ENCODE results near the gene GPC6.

The GPC6 gene

DNA sequence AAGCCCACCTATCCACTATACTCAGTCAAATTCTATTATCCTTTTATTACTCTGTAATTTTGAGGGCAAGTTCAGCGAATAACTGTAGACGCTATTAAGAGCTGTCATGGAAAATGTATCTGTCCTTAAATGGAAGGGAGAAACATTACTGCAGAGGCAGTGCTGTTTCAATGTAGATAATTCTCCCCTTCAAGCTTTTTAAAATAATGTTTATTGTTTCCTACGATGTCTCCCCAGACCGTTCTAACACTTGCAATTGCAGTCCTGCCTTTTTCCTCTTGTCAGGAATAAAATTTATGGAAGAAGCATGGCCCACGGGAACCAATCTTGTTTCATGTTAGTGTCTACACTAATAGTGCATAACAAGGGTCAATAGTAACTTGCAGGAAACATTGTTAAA, 159.5 kb downstream of the GPC6 start:
- DNase-seq = no peak

DNA sequence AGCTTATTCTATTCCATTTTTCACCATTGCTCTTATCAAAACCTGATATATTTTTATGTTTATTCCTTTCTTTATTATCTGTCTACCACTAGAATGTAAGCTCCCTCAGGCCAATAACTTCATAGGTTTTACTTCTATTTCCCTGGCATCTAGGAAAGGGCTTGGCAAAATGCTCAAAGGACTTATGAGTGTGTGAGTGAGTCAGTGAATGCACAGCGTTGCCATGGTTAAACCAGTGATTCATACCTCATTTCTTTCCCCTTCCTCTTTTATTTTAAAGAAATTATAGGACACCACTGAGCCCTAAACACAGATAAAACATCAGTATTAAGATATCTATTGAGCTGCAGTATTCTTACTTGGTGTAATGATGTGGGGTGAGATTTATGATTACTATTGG, 162.1 kb downstream of the GPC6 start:
- DNase-seq = no peak

DNA sequence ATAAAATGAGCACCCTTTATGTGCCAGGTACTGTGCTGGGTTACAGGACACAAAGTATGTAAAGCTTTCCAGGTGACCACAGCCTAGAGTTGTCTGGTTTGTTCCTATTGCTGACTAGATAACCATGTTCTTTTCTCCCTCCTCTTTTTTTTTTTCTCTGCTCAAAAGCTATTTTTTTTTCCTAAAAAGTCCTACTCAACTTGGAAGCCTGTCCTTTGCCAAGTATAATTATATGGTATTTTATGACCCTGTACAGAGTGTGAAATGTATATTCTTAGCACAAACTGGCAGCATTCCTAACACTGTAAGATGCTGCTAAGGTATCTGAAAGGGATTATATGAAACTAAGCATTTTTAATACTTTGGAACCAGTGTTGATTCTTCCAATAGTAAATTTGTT, 171.0 kb downstream of the GPC6 start:
- DNase-seq = no peak

DNA sequence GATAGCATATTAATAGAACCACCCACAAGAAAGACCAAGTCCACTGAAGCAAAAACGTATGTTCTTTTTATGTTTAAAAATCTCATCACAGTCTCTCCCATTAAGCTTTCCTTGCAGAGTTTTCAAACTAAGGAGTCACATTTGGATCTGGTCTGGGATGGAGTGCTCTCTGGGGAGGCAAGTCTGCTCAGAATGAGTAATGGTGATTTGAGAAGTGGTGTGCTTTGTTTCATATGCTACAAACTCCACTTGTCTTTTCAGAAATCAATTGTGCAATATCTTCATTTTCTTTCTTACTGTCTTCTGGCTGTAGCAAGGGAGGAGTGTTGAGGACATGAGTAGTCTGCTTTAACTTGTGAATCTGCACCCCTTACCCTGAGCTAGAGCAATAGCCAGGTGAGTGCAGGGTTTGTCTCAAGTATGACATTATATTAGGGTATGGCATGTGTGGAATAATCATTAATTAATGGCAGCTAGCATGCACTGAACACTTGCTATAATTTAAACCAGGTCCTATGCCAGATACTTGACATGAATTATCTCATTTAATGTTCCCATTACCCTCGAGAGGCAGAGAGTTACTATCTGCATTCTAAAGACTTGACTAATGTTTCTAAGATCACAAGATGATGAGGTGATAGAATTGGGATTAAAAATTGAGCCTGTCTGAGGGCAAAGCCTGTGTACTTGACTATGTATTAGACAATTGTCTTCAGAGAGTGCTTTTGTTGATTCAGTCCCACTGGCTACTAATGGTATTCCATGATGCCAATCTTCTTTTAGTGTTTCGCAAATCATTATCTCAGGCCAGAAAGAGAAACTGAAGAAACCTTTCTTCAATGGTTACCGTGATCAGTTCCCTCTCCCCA, 171.8 kb downstream of the GPC6 start:
- no peak for DNase-seq

DNA sequence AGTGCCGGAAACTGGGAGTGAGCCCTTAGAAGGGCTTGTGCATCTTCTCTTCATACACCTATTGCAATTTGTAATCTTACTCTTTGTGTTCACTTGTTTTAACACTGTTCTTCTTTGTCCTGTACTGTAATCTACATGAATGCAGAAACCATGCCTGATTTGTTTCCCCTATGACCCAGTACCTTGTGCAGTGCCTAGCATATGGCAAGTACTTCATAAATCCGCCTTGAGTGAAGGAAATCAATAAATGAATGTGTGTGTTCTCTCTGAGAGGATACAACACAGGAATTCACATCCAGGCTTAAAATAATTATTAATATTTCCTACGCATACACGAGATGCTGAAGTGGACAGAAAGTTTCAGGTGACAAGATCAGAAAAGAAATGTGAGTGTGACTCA, 172.6 kb downstream of the GPC6 start:
- DNase-seq = no peak

DNA sequence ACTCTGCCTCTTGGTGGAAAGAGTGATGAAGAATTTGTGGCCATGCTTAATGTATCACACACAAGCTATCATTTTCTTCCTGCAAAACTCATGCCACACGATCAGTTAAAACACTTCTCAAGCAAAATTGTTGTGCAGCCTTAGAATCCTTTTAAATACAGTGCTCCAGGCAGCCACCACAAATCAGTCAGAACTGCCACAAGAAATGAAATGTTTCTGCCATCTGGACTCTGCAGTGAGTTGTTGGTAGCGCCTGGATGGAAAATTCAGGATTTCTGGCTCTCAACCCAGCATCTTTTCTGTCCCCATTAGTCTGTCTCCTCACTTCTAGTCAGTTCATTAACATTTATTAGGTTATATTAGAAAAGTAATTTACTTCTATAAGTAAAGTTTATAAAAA, 179.5 kb downstream of the GPC6 start:
- DNase-seq = no peak

DNA sequence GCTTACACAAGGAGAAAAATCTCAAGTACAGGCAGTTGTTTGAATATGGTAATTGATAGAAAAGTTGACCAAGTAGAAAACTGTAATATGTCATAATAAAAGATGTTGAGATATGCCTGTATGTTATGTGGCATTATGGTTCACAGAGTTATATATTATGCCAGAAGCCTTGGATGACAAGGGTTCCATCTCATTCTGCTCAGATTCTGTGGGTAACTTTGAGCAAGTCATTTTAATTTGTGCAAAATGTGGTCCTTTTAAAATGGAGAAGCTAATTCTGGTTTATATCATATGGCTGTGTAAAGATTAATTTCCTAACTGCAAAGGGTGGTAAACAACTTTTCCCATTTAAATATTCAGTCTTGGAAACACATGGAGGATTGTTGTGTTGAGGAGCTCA, 180.9 kb downstream of the GPC6 start:
- DNase-seq = no peak

DNA sequence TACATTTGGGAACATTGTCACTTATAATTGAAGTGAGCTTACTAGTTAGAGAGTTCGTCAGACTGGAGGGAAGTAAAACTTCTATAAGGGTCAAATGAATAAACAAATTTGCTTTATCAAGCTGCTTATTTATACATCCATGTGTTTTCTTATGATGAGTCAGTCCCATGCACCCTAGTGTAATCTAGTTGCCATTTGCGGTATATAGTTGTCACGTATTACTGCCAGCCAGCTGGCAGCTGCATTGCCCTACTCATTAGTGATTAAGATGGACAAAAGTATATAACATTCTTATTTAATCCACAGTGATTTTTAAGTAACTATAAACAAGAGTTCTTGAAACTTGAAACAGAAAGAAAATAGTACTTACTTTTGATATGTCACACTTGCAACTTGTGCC, 182.4 kb downstream of the GPC6 start:
- no peak for DNase-seq

DNA sequence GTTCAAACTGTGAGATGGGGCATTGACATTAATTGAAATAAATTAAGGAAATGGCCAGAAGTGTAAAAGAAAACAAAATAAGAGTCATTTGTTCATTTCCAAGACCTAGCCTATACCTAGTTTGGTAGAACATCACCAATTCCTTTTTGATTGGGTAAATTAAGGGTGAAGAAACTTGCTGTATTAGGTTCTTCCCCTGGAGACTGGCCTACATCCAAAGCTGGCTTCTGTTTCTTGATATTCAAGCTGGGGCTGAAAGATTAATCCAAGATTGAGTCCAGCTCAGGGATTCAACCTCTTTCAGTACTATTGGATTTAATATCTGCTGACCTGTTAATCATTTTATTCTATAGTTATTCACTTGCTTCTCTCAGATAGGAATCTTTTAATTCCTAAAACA, 183.2 kb downstream of the GPC6 start:
- DNase-seq = no peak

DNA sequence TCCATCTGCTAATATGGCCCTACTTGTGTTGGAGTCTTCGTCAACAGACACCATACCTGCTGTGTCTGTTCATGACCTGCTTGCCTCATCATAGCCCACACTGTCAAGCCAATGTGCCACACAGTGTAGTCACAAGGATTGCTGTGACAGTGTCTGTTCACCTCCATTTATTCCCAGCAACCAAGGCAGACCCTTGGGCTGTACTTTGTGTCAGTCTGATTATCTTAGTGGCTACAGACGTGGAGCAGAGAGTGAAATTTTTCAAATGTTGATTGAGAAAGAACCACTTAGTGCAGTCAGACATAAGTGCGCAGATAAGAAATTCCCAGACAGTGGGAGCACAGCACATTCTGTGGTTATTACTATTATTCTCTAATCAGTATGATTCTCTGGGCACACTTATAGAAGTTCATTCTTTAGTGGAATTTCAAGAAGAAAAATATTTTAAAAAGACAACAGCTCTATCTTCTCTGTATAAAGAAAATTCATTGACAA, 184.6 kb downstream of the GPC6 start:
- no peak for DNase-seq

DNA sequence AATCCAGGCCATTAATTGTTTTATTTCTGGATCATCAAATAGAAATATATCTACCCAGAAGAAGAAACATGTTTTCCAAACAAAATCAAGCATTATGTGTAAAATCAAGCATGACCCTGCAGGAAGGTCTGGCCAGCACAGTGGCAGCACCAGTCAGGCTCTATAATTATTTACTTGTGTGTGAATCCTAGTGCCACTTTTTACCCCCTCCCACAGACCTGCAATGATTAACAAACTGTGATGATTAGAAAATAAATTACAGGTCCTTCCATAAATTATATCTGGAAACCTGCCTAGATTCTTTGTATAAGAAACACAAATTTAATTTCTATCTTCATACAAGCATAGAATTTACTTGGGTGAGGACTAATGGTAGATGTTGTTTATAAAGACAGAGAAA, 186.1 kb downstream of the GPC6 start:
- DNase-seq = no peak

DNA sequence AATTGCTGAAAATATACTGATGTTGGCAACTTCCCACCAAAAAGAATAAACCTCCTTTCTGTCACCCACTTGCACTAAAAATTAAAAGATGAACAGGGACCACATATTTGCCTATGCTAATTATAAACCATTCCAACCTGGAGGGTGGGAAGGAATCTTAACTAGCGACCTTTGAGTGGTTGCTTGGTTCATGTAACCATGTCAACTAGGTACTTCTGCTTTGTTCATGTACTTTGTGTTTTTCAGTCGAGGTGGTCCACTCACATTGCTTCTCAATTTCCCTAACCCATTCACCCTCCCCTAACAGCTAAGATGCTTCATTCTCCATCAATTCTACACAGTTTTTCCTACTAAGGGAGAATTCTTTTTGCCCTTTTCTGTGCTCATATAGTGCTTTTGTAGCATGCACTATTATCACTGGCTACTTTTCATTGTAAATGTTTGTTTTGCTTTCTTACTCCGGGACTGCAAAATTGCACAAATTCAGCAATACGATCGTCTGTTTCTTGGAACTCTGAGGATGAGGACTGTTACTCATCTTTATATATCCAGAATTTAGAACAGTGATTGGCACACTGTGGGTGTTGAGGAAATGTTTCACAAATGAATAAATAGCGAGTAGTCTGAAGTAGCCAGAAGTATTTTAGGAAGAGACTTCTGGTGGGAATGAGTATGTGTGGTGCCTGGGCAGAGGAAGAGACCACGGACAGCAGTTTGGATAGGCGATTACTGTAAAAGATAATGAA, 187.5 kb downstream of the GPC6 start:
- DNase-seq = no peak

DNA sequence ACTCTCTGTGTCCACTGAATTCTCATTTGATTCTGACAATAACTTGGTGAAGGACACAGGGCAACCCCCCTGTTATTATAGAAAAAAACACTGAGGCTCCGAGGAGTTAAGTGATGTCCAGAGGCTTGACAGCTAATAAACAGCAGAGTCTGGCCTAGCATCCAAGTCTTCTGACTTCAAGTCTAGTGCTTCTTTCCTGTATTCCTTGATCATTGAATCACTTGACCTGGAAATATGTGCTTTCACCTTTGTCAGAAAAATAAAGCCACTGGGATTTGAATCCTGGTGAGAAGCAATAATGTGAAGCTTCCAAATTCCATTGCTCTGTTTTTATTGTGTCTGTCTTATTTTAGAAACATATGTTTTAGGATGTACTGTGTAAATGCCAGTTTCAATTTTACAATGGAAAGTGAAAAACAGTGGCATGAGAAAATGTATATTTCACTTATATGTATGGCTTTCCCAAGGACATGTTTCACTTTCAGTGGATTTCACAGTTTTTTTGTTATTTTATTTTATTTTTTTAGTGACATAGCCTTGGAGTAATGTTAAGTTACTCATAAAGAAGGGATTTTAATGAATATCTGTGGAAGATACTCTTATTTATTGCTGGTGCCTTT, 190.2 kb downstream of the GPC6 start:
- no peak for DNase-seq

DNA sequence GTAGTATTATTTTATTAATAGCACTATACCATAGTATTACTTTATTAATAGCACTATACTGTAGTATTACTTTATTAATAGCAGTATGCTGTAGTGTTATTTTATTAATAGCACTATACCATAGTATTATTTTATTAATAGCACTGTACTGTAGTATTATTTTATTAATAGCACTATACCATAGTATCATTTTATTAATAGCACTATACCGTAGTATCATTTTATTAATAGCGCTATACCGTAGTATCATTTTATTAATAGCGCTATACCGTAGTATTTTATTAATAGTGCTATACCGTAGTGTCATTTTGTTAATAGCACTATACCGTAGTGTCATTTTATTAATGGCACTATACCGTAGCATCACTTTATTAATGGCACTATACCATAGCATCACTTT, 191.8 kb downstream of the GPC6 start:
- no peak for DNase-seq

DNA sequence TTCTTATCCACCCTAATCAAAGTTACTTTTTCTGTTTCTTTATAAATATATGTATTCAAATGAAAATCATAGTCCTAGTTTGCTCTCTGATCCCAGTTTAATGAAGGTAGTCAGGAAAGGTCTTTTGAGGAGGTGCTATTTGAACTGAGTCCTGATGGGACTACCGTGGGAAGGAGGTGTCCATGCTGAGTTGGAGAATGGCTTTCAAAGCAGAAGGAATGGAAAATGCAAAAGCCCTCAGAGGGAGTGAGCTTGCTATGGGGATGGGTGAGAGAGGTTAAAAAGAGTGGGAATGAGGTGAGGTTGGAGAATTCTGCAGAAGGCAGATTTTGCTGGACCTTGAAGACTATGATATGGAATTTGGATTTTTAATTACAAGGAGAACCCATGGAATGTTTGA, 193.6 kb downstream of the GPC6 start:
- DNase-seq = no peak

DNA sequence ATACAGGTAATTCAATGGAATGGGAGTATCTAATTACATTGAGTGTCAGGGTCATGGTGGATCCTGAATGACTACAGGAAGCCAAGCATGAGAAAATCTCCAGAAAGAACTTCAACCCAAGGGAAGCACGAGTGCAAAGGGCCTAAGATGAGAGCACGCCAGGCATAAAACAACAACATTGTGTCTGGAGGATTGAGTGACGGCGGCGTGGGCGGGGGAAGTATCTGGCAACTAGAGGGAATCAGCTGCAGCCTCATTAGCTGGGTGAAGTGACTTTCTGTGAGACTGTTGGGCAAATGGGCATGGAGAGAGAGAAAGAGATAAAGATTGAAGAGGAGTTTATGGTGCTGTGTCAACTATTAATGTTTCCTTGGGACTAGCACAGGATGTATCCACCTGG, 194.3 kb downstream of the GPC6 start:
- no peak for DNase-seq

DNA sequence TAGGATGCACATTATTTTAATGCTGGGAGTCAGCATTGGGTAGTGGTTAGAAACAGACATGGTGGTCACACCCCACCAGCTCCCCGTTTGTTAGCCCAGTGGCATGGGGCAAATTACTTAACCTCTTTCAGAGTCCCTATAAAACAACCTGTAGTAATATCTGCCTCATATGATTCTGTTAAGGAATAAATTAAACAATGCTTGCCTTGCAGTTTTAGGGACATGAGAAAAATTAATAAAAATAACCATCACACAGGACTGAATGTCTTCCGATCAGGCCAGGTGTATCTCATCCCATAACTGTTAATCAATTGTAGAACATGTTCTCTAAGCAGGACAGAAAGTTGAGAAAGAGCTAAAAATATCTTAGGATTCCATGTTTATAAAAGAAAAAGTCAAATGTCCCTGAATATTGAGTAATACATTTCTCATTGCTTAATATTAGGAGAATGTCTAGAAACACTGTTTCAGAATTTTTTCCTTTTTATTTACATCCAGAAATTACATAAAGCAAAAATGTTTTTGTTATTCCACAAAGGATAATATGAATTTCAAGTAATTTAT, 196.5 kb downstream of the GPC6 start:
- DNase-seq = no peak

DNA sequence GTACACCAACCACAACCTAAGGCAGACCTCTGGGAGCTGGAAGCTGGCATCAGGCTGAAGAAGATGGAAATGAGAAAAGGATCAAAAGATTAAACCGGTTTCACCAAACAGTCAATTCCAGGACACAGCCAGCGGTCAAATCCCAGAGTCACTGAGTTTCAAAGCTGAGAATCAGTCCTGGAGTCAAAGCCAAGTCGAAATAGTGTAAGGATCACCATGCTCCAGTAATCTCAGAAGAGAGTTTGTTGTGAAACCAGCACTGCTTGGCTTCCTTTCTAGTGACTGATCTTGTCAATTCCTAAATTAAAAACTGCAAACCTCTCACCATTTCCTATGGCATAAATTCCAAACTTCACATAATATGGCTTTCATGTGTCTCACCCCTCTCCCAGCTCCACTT, 198.8 kb downstream of the GPC6 start:
- DNase-seq = no peak

DNA sequence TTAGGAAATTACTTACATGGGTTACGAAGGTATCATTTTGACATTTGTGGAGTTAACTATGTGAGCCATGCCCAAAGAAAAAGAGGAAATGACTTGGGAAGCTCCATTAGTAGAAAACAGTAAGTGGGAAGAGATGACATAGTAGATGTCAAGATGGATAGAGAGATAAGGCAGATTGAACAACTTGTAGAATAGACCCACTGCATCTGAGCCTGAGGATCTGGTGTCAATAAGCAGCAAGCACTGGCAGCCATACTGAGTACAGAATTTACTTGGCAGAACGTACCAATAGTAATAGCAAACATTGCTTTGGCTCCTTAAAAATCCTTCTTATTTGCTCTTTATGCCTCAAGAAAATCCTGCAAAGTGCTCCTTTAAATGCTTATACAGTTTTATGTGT, 203.8 kb downstream of the GPC6 start:
- no peak for DNase-seq

DNA sequence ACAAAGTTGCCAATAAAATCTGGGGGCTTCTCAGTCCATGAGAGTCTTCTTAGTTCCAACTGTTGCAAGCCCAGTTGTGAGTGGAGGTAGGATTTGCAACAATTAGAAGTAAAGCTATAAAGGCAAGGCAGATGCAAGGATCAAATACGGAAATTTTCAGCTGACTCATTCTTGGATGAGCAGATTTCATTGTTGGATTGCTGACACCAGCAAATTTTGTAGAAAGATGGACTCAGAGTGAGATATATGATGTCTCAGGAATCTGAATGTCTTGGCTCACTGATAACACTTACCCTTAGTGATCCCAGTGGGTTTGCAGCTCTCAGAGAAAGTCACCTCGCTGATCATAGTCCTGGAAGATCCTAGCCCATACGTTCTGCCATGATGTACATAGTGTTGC, 209.0 kb downstream of the GPC6 start:
- no peak for DNase-seq

DNA sequence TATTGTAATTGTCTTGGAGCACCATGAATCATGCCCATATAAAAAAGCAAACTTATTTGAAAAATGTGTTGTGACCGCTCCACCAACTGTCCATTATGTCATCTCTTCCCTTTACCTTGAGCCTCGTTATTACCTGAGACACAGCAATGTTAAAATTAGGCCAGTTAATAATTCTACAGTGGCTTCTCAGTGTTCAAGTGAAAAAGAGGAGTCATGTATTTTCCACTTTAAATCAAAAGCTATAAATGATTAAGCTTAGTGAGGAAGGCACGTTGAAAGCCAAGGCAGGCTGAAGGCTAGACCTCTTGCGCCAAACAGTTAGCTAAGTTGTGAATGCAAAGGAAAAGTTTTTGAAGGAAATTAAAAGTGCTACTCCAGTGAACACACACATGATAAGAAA, 210.5 kb downstream of the GPC6 start:
- DNase-seq = no peak

DNA sequence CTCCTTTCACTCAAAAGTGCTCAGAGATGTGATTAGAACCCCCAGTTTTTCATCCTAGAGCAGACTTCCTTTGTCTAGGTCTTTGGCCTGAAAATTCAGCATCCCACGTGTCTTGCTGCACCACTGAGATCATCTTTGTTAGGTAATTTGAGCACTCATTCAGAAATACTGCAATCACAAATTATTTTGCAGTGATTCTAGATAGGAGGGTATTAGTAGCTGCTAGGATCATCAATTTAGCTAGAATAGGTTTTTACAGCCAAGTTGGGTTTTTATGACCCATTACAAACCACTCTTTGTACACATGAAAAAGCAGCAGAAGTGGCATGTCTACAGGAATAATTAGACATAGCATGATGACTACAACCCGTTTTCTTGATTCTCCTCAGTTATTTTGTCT, 219.6 kb downstream of the GPC6 start:
- DNase-seq = no peak

DNA sequence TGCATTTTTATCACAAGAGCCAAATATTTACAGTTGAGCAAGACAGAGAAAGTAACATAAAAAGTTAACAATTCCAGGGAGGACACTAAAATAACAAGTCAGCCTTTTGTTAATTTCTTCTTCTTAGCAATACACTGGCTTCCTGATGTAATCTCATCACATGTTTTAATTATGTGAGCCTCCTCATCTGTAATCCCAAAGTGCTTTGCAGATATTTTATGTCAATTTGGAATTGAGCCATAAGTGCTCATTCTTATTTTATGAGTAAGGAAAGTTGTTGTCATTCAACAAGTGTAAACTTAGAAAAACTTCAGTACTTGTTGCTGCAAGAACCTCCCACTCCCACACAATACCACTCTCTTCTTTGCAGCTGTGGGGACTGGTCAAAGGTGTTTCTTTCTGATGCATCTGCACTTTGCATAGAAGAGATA, 223.6 kb downstream of the GPC6 start:
- DNase-seq = no peak

DNA sequence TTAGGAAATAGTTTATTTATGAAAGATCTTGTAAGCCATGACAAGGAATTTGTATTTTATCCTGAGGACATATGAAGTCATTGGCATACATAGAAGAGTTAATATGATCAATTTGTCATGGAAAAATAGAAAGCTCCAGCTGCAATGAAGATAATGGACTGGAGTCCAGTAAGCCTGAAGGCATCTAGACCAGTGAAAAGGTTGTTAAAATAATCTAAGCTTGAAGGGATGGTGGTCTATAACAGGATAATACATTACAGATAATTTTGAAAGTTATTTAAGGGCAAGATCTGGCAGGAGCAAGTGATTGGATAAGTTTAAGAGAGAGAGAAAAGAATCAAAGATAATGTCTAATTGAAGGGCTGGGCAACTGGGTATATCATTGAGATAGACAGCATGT, 224.2 kb downstream of the GPC6 start:
- DNase-seq = no peak
